GM12874 (cell line): ENCODE results near the gene N4BP2L2.

Source experiments
- CTCF ChIP-seq: IDR thresholded peaks from 2 replicates; pipeline ENCODE4 v1.5.1; 2011; ENCODE audit warnings: low read depth, mild to moderate bottlenecking, control low read depth, low read length, moderate library complexity; ENCODE audit not compliant: insufficient read depth

Gene N4BP2L2

GRCh38 chr13:32384702-32385101 lies 153.9 kb downstream of the N4BP2L2 start:
- TF ChIP-seq CTCF, result no peak

GRCh38 chr13:32383836-32384618 lies 154.6 kb downstream of the N4BP2L2 start:
- TF ChIP-seq CTCF, result no peak
